B cell (primary cell): ENCODE measurements around the gene SMIM30.

ENCODE experiments used
- EZH2 ChIP-seq: IDR thresholded peaks from 2 replicates; pipeline ENCODE4 v1.6.1; 2012; ENCODE audit warnings: borderline replicate concordance, low read depth, mild to moderate bottlenecking, moderate library complexity, low read length; ENCODE audit not compliant: insufficient read depth, poor library complexity, severe bottlenecking
- TF ChIP-seq, protein P1 (sequence below): fragments of 200-600 bp; IDR thresholded peaks from one replicate; pipeline ENCODE4 v1.8.0; 2022; ENCODE audit warnings: antibody characterized with exemption, mild to moderate bottlenecking

DNA sequence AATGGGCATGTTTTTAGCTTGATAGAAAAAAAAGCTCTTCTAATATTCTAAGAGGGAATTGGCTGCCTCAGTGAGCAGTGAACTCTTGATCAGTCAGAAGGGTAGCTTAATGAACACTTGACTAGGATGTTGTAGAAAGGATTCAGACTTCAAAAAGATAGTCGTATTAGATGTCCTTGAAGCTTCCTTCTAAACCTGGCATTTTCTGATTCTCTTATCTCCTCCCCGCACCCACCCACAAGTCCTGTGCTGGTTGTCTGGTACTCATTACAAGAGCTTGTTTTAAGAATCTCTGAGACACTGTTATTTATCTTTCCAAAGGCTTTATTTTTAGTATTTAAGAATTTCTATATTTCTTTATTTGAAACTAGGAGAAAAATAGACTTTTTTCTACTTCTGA lies 7.4 kb upstream of the SMIM30 start:
- TF ChIP-seq, protein P1, sequence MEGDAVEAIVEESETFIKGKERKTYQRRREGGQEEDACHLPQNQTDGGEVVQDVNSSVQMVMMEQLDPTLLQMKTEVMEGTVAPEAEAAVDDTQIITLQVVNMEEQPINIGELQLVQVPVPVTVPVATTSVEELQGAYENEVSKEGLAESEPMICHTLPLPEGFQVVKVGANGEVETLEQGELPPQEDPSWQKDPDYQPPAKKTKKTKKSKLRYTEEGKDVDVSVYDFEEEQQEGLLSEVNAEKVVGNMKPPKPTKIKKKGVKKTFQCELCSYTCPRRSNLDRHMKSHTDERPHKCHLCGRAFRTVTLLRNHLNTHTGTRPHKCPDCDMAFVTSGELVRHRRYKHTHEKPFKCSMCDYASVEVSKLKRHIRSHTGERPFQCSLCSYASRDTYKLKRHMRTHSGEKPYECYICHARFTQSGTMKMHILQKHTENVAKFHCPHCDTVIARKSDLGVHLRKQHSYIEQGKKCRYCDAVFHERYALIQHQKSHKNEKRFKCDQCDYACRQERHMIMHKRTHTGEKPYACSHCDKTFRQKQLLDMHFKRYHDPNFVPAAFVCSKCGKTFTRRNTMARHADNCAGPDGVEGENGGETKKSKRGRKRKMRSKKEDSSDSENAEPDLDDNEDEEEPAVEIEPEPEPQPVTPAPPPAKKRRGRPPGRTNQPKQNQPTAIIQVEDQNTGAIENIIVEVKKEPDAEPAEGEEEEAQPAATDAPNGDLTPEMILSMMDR: no peak
- TF ChIP-seq EZH2: no peak
